ENCODE data around the gene KRTAP1-3.
A peak's percentile ranks its signal among the peaks of the same experiment; 100 is the strongest.
"Not testable (repeated sequence)": the region's sequence is repeated elsewhere in the genome, so short reads cannot be mapped to it uniquely, and the experiment has no call there.

The KRTAP1-3 gene

DNA sequence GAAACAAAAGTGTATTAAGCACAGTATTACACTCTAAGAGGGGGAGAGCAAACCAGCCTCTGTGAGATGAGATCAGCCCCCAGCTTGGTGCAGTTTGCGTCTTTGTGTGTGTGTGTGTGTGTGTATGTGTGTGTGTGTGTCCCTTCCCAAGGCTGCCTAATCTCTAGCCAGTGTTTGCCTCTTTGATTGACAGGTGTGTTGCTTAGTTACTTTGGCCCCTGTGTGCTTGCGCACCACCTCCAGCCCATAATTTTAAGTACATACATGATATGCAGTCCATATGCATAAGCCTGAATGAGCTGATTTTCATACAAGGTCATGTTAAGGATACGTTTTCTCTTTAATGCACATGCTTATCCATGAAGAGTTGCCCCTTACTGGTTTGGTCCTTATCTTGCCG lies 32.9 kb downstream of the KRTAP1-3 start:
- TF ChIP-seq, protein P1, sequence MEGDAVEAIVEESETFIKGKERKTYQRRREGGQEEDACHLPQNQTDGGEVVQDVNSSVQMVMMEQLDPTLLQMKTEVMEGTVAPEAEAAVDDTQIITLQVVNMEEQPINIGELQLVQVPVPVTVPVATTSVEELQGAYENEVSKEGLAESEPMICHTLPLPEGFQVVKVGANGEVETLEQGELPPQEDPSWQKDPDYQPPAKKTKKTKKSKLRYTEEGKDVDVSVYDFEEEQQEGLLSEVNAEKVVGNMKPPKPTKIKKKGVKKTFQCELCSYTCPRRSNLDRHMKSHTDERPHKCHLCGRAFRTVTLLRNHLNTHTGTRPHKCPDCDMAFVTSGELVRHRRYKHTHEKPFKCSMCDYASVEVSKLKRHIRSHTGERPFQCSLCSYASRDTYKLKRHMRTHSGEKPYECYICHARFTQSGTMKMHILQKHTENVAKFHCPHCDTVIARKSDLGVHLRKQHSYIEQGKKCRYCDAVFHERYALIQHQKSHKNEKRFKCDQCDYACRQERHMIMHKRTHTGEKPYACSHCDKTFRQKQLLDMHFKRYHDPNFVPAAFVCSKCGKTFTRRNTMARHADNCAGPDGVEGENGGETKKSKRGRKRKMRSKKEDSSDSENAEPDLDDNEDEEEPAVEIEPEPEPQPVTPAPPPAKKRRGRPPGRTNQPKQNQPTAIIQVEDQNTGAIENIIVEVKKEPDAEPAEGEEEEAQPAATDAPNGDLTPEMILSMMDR (IDR thresholded peaks at IDR 0.05; ENCODE audit: poor library complexity, severe bottlenecking) = no peak
- ATAC-seq (ENCODE audit: low read depth) (no peak), DNase-seq (ENCODE audit: low spot score) (no peak)
- peaks cover 29% of the 10 kb centered on the region for H3K4me1 ChIP-seq (ENCODE audit: insufficient read depth, poor library complexity, severe bottlenecking)
- no peaks in the 10 kb centered on the region for H3K9me3 ChIP-seq (ENCODE audit: severe bottlenecking)
- H3K4me3 ChIP-seq (ENCODE audit: severe bottlenecking) = no peak overlapping the region
- H3K27me3 ChIP-seq (ENCODE audit: insufficient read depth, poor library complexity, severe bottlenecking) = no peaks in the 10 kb centered on the region
- no peaks in the 10 kb centered on the region for H3K36me3 ChIP-seq (ENCODE audit: low read depth)
- peak overlapping the region; percentile 85 for H3K27ac ChIP-seq (ENCODE audit: poor library complexity, severe bottlenecking)

DNA sequence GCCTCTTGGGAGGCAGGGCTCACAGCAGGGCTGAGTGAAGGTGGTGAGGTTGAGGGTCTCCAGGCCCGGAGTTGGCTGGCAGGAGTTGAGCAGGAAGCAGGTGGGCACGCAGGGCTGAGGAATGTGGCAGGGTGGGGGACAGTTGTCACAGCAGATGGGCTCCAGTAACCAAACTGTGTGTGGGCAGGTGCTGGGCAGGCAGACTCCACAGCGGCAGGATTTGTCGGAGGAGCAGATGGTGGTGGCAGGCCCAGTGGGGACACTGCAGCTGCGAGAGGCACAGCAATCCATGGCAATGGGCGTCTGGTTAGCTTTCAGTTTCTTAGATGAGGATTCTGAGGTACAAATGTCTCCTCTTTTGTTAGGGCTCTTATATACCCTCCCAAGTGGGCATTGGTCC lies 35.1 kb downstream of the KRTAP1-3 start, which contains the start of gene KRTAP3-2:
Gene KRTAP3-2 (minus strand): TSS at position 344 of the 400 bp plus-strand sequence. CDS start 53 bp downstream, at position 291.
- not testable (repeated sequence) for H3K36me3 ChIP-seq (ENCODE audit: low read depth); H3K9me3 ChIP-seq (ENCODE audit: severe bottlenecking); H3K27me3 ChIP-seq (ENCODE audit: insufficient read depth, poor library complexity, severe bottlenecking); H3K4me3 ChIP-seq (ENCODE audit: severe bottlenecking); DNase-seq (ENCODE audit: low spot score); ATAC-seq (ENCODE audit: low read depth)
- H3K4me1 ChIP-seq (ENCODE audit: insufficient read depth, poor library complexity, severe bottlenecking) = peaks cover 29% of the 10 kb centered on the region
- H3K27ac ChIP-seq (ENCODE audit: poor library complexity, severe bottlenecking) = peak within 1 kb of the TSS; percentile 13

DNA sequence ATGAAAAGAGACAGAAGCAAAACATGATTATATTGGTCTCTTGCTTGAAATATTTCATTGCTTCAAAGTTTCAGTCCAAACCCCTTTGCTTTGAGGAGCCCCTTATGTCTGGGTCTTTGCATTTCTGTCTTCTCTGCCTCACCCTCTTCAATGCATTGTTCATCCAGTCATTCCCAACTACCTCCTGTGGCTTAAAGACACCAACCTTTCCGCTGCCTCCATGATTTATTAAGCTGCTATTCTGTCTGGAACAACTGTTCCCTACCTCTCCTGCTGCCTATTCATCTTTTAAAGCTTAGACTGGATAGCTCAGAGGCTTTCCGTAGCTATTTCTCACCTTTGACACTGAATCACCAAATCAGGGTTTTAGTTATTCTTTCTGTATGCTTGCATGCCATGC lies 37.3 kb downstream of the KRTAP1-3 start:
- no peak for DNase-seq (ENCODE audit: low spot score)
- Histone ChIP-seq H3K9me3 (ENCODE audit: severe bottlenecking) (no peaks in the 10 kb centered on the region), H3K27me3 (ENCODE audit: insufficient read depth, poor library complexity, severe bottlenecking) (no peaks in the 10 kb centered on the region)

DNA sequence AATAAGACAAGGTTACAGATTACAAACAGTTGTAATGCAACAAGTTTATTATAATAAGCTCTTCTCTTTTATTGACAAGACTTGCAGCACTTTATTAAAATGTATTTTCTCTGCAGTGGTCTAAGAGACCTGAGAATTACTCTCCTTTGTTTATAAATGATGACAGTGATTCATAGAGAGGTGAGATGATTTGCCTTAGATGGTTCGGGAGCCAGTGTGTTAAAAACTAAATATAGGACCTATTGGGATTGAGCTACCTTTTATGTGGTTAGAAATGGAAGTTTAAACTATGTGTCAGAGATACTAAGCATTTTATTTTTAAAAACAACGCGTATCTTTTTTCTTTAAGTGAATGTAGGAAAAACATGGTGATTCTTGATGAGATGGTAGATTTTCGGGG lies 37.8 kb downstream of the KRTAP1-3 start:
- Histone ChIP-seq H3K4me3 (ENCODE audit: severe bottlenecking) (no peak overlapping the region), H3K27me3 (ENCODE audit: insufficient read depth, poor library complexity, severe bottlenecking) (no peaks in the 10 kb centered on the region), H3K4me1 (ENCODE audit: insufficient read depth, poor library complexity, severe bottlenecking) (peaks cover 6% of the 10 kb centered on the region), H3K9me3 (ENCODE audit: severe bottlenecking) (no peaks in the 10 kb centered on the region), H3K36me3 (ENCODE audit: low read depth) (no peaks in the 10 kb centered on the region), H3K27ac (ENCODE audit: poor library complexity, severe bottlenecking) (no peak overlapping the region)
- DNase-seq (ENCODE audit: low spot score) (no peak), ATAC-seq (ENCODE audit: low read depth) (no peak)
- TF ChIP-seq, protein P1 (IDR thresholded peaks at IDR 0.05; ENCODE audit: poor library complexity, severe bottlenecking) = no peak

More for the DNA sequence above, 37.3 kb downstream of the KRTAP1-3 start:
- Histone ChIP-seq H3K4me3 (ENCODE audit: severe bottlenecking) (no peak overlapping the region), H3K27ac (ENCODE audit: poor library complexity, severe bottlenecking) (no peak overlapping the region), H3K36me3 (ENCODE audit: low read depth) (no peaks in the 10 kb centered on the region), H3K4me1 (ENCODE audit: insufficient read depth, poor library complexity, severe bottlenecking) (peaks cover 12% of the 10 kb centered on the region)
- ATAC-seq (ENCODE audit: low read depth) = no peak
- TF ChIP-seq, protein P1 (IDR thresholded peaks at IDR 0.05; ENCODE audit: poor library complexity, severe bottlenecking) = no peak

DNA sequence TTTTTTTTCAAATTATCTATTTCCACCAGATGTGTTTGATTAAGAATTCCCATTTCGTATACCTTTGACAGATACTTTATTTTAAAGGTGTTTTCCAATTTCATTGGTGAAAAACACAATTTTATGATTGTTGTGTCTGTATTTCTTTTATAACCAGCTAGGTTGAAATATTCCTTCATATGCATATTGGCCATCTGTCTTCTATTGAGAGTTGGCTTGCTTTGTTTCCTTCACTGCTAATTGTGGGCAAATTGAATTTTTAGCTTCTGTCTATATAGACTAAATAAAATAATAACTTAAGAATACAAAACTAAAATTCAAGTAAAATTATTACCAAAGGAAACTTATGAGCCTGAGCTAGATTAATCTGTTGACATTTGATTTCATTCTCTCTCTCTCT lies 39.6 kb downstream of the KRTAP1-3 start:
- DNase-seq (ENCODE audit: low spot score) (no peak), ATAC-seq (ENCODE audit: low read depth) (no peak)
- H3K27me3 ChIP-seq (ENCODE audit: insufficient read depth, poor library complexity, severe bottlenecking) = no peaks in the 10 kb centered on the region
- TF ChIP-seq, protein P1 (IDR thresholded peaks at IDR 0.05; ENCODE audit: poor library complexity, severe bottlenecking) = no peak
- no peak overlapping the region for H3K4me3 ChIP-seq (ENCODE audit: severe bottlenecking)
- peaks cover 2% of the 10 kb centered on the region for H3K4me1 ChIP-seq (ENCODE audit: insufficient read depth, poor library complexity, severe bottlenecking)
- no peaks in the 10 kb centered on the region for H3K9me3 ChIP-seq (ENCODE audit: severe bottlenecking)
- H3K27ac ChIP-seq (ENCODE audit: poor library complexity, severe bottlenecking) = no peak overlapping the region
- H3K36me3 ChIP-seq (ENCODE audit: low read depth) = no peaks in the 10 kb centered on the region
